ENCODE measurements around the gene NPW.

The NPW gene

DNA sequence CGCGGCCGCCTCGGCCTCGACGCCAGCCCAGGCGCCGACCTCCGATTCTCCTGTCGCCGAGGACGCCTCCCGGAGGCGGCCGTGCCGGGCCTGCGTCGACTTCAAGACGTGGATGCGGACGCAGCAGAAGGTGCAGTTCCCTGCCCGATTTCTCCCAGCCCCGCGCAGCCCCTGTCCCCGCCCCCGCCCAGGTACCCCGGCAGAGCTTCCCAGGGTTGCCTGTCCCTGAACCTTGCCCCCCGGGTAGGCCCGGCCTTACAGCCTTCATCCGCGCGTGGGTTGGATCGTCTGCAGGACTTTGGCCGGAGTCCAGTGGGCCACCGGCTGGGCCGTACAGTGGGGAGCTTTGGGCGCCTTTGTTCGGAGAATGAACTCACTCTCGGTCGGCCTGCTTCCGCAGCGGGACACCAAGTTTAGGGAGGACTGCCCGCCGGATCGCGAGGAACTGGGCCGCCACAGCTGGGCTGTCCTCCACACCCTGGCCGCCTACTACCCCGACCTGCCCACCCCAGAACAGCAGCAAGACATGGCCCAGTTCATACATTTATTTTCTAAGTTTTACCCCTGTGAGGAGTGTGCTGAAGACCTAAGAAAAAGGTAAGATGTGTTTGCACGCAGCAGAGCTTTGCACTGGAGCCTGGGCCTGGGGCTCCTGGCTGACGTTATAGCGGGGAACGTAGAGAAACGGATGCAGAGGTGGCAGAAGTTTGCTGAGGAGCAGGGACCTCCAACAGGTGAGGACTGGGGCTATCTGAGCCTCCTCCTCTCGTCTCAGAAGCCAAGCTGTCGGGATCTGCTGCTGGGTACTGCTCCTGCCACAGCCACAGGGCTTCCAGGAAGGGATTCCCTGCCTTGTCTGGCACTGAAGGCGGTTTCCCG lies 35.0 kb upstream of the NPW start:
- no peak for DNase-seq

GRCh38 chr16:1985466-1986150 lies 34.0 kb upstream of the NPW start:
- DNase-seq = no peak

GRCh38 chr16:1987198-1987597 lies 32.4 kb upstream of the NPW start:
- no peak for DNase-seq

DNA sequence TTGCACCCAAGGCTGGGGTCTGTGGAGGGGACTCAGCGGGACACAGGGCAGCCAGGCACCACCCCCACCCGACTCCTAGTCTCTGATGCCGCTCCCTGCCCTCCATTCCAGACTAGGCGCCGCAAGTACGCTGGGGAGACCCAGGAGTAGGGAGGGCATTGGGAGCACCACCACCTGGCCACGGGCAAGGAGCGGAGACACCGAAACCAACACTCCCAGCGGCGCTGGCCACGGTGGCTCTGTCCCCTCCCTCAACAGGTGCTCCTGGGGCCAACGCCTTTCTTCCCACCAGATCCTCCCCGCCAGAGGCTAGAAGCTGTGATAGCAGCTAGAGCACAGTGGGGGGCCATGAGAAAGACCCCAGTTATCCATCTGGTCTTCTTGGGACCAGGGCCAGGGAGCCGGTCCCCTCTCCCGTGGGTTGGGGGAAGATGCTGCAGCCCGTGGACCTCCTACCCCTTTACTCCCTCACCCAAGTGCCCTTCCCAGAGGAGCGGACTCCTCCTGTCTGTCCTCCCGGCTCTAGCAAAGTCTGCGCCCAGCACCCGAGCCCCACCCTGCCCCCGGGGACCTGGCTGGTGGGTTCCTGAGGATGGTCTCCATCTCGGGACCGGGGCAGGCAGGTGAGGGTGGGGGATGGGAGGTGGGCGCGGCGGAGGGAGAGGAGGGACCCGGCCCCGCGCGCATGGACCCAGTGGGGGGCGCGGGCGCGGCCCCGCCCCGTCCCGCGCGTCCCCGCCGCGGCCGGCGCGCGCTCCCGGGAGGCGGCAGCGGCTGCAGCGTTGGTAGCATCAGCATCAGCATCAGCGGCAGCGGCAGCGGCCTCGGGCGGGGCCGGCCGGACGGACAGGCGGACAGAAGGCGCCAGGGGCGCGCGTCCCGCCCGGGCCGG lies 30.1 kb upstream of the NPW start, which contains the start of gene SYNGR3:
Gene SYNGR3 (plus strand): TSS at position 762 of the 892 bp plus-strand sequence. CDS start 133 bp downstream, outside the sequence.
- no peak for DNase-seq

DNA sequence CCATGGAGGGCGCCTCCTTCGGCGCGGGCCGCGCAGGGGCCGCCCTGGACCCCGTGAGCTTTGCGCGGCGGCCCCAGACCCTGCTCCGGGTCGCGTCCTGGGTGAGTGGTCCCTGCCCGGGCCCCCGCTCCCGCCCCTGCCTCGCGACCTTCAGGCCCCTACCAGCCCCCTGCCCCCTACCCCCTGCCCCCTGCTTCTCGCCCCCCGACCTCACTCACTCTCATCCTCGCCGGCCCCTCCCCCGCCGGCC lies 29.6 kb upstream of the NPW start:
- no peak for DNase-seq

- DNase-seq = peak; percentile 64 to 72
Measured at GRCh38 chr16:1990351-1991134, 29.0 kb upstream of the NPW start.

GRCh38 chr16:1991135-1991551 lies 28.4 kb upstream of the NPW start:
- DNase-seq = peak; percentile 70 to 81

- DNase-seq = no peak
Measured at GRCh38 chr16:1991588-1991947, 28.0 kb upstream of the NPW start.

GRCh38 chr16:1991948-1992703 lies 27.5 kb upstream of the NPW start:
- peak; percentile 97 to 98 for DNase-seq

GRCh38 chr16:1992704-1993317 lies 26.8 kb upstream of the NPW start:
- DNase-seq = no peak

DNA sequence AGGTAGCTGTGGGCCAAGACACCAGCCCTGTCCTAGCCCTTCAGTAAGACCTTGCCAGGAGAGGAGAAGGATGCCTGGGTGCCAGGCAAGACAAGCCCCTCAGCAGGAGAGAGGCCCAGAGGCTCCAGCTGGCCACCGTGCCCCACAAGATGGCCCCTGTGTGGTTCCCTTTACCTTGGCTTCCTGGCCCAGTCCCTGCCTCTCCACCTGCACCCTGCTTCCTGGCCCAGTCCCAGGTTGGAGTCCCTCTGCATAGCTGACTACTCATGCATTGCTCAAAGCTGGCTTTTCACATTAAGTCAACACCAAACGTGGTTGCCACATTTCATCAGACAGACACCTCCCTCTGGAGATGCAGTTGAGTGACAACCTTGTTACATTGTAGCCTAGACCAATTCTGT lies 25.9 kb upstream of the NPW start:
- DNase-seq = no peak

DNA sequence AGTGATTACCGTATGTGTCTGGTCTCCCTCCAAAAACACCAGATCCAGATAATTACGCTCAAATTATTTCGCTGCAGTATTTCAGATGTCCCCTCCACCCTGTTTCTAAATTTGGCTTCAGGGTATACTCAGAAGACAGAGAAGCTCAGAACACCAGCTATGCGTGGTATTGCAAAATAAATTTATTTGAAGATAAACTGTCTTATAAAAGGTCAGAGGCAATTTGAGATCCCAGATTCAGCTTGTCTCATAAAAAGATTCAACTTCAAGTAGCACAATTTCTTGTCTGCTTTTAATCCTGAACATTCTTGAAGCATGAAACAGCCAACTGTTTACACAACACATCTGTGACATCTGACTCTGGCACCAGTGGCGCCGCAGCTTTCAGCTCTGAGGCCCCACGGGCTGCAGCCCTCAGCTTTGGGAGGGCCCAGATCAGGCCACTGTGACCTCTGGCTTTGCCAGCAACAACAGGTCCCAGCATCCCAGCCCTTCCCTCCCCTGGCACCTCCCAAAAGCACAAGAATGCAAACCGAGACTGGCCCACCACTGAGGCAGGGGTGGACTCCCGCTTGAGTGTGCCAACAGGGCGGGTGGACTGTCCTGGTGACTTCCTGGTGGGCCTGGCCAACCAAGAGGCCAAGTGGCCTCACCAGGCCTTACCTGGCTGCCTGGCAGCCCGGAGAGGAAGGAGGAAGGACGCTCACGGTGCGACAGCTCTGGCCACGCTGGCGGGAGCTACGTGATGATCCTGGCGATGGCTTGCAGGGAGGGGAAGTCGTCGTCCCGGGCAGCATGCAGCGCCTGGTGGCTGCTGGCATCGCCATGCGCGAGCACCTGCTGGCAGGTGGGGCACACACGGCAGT lies 21.9 kb upstream of the NPW start:
- DNase-seq = no peak

DNA sequence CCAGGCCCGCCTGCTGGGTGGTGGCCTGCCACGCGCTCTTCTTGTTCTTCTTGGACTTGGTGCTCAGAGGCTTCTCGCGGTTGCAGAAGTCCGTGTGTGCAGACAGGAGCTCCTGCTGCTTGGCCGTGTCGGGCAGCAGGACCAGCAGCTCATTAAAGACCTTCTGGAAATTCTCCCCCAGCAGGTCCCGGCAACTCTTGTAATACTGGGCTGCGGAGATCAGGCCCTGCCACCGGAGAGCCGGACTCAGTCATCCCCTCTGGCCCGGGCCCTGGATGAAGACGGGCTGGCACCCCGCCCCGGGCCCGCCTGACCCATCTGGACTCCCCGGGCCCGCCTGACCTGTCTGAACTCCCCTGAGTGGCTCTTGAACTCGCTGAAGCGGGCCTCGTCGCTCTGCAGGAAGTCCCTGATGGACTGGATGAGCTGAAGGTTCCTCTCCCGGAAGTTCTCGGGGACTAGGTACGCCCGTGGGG lies 21.2 kb upstream of the NPW start:
- no peak for DNase-seq

GRCh38 chr16:1998852-1999801 lies 20.5 kb upstream of the NPW start:
- no peak for DNase-seq

GRCh38 chr16:1999866-2000514 lies 19.6 kb upstream of the NPW start:
- DNase-seq = no peak

GRCh38 chr16:2001035-2001434 lies 18.6 kb upstream of the NPW start:
- DNase-seq = no peak

GRCh38 chr16:2001456-2002355 lies 17.9 kb upstream of the NPW start:
- DNase-seq = no peak
